ENCODE data around the gene FOXP4. TPM values are rescaled to one million over a fixed set of nuclear protein-coding genes. Genes with fewer than 3 reads are reported as not detected.

The FOXP4 gene
- total RNA-seq, 2 donors from 2014 or later: 15.7 to 21.0 TPM

GRCh38 chr6:41581381-41581991, 35.3 kb downstream of the FOXP4 start:
- Histone ChIP-seq H3K27me3 (replicated peaks; ENCODE audit: insufficient read depth) (no peaks in the 10 kb centered on the region), H3K4me3 (no peak overlapping the region), H3K9me3 (no peaks in the 10 kb centered on the region), H3K4me1 (ENCODE audit: control insufficient read depth in 1 of 2, low read depth in 2 of 2) (peaks cover 25 to 50% of the 10 kb centered on the region in 2 donors), H3K27ac (peak overlapping the region; percentile 14 to 36), H3K36me3 (peaks cover 11% of the 10 kb centered on the region)
- peak; percentile 53 for DNase-seq (ENCODE audit: low spot score)
- ATAC-seq (ENCODE audit: insufficient number of reproducible peaks, low FRiP score, low read depth): no peak
- TF ChIP-seq, protein P1, sequence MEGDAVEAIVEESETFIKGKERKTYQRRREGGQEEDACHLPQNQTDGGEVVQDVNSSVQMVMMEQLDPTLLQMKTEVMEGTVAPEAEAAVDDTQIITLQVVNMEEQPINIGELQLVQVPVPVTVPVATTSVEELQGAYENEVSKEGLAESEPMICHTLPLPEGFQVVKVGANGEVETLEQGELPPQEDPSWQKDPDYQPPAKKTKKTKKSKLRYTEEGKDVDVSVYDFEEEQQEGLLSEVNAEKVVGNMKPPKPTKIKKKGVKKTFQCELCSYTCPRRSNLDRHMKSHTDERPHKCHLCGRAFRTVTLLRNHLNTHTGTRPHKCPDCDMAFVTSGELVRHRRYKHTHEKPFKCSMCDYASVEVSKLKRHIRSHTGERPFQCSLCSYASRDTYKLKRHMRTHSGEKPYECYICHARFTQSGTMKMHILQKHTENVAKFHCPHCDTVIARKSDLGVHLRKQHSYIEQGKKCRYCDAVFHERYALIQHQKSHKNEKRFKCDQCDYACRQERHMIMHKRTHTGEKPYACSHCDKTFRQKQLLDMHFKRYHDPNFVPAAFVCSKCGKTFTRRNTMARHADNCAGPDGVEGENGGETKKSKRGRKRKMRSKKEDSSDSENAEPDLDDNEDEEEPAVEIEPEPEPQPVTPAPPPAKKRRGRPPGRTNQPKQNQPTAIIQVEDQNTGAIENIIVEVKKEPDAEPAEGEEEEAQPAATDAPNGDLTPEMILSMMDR (IDR thresholded peaks at IDR 0.05): no peak

DNA sequence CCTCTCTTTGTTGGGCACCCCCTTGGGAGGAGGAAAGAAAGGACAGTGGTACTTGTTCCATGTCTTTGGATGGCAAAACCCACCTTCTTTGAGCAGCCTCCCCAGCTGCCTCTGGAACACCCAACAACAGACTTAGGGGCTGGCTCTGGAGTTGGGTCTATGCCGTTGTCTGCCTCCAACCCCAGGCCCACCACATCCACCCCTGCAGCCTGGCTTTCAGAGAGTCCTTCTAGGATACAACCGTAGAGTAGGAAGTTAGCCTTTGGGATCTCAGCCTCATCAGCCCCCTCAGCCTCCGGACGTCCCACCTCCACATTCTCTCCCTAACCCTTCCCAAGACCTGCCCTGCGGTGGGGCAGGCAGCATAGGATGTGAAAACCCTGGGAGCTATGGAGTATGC, 36.4 kb downstream of the FOXP4 start:
- H3K27me3 ChIP-seq (replicated peaks; ENCODE audit: insufficient read depth): no peaks in the 10 kb centered on the region
- H3K4me3 ChIP-seq: no peak overlapping the region
- peaks cover 13% of the 10 kb centered on the region for H3K36me3 ChIP-seq
- DNase-seq (ENCODE audit: low spot score) (no peak), ATAC-seq (ENCODE audit: insufficient number of reproducible peaks, low FRiP score, low read depth) (no peak)
- H3K4me1 ChIP-seq (ENCODE audit: control insufficient read depth in 1 of 2, low read depth in 2 of 2): peaks cover 21 to 40% of the 10 kb centered on the region in 2 donors
- H3K27ac ChIP-seq: no peak overlapping the region
- TF ChIP-seq, protein P1 (IDR thresholded peaks at IDR 0.05): no peak
- no peaks in the 10 kb centered on the region for H3K9me3 ChIP-seq

GRCh38 chr6:41583565-41583964, 37.4 kb downstream of the FOXP4 start:
- Histone ChIP-seq H3K27ac (no peak overlapping the region), H3K9me3 (no peaks in the 10 kb centered on the region), H3K36me3 (peaks cover 15% of the 10 kb centered on the region), H3K27me3 (replicated peaks; ENCODE audit: insufficient read depth) (no peaks in the 10 kb centered on the region), H3K4me3 (no peak overlapping the region), H3K4me1 (ENCODE audit: control insufficient read depth in 1 of 2, low read depth in 2 of 2) (peaks cover 13 to 30% of the 10 kb centered on the region in 2 donors)
- ATAC-seq (ENCODE audit: insufficient number of reproducible peaks, low FRiP score, low read depth) (no peak), DNase-seq (ENCODE audit: low spot score) (no peak)
- TF ChIP-seq, protein P1 (IDR thresholded peaks at IDR 0.05): no peak

DNA sequence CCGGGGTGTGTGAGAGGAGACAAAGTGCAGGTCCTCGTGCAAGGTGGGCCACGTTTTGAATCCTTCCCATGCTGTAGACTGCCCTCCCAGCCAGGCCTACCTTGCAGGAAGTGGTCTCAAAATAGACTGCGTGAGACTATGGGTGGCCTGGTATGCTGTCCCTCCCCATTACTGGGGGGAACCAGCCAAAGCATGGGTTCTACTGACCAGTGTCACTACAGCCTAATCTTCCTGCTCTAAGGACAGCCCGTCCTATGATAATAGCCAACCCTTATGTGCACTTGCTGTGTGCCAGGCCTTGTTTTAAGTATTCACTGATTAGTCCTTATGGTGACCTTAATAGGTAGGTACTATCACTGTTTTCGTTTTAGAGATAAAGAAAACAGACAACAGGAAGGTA, 38.0 kb downstream of the FOXP4 start:
- Histone ChIP-seq H3K4me1 (ENCODE audit: control insufficient read depth in 1 of 2, low read depth in 2 of 2) (peaks cover 13 to 23% of the 10 kb centered on the region in 2 donors), H3K27ac (no peak overlapping the region), H3K27me3 (replicated peaks; ENCODE audit: insufficient read depth) (no peaks in the 10 kb centered on the region), H3K4me3 (no peak overlapping the region), H3K9me3 (no peaks in the 10 kb centered on the region), H3K36me3 (peaks cover 20% of the 10 kb centered on the region)
- TF ChIP-seq, protein P1 (IDR thresholded peaks at IDR 0.05): no peak
- no peak for ATAC-seq (ENCODE audit: insufficient number of reproducible peaks, low FRiP score, low read depth)
- DNase-seq (ENCODE audit: low spot score): no peak

DNA sequence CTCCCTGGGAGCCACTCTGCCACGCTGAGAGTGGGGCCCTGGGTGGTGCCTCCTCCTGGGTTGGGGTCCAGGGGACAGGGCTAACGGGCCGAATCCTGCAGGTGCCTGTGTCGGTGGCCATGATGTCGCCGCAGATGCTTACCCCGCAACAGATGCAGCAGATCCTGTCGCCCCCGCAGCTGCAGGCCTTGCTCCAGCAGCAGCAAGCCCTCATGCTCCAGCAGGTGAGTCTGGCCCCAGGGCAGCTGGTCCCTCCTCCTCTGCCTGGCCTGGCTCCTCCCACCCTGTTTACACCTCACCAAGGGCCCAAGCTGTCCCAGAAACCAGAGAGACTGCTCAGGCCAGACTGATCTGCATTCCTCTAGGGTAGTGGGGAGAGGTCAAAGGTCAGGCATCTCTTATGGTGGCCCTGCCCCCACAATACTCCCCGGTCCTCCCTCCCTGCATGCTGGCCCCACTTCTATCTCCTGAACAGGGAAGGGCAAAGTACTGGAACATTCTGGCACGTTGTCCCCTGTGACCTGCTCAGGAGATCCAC, 38.6 kb downstream of the FOXP4 start:
- no peaks in the 10 kb centered on the region for H3K9me3 ChIP-seq
- H3K27me3 ChIP-seq (replicated peaks; ENCODE audit: insufficient read depth): no peaks in the 10 kb centered on the region
- peaks cover 26% of the 10 kb centered on the region for H3K36me3 ChIP-seq
- H3K4me3 ChIP-seq: no peak overlapping the region
- peaks cover 13 to 21% of the 10 kb centered on the region in 2 donors for H3K4me1 ChIP-seq (ENCODE audit: control insufficient read depth in 1 of 2, low read depth in 2 of 2)
- ATAC-seq (ENCODE audit: insufficient number of reproducible peaks, low FRiP score, low read depth) (no peak), DNase-seq (ENCODE audit: low spot score) (no peak)
- TF ChIP-seq, protein P1 (IDR thresholded peaks at IDR 0.05): no peak
- no peak overlapping the region for H3K27ac ChIP-seq

All from thoracic aorta (tissue), 2 donors.